ENCODE data around the gene SPATA45.

Gene SPATA45

GRCh38 chr1:212857992-212858460, 10.6 kb upstream of the SPATA45 start, which contains the start of gene FLVCR1 (continued):
- TF ChIP-seq KLF17 (tag by site-specific recombination; IDR thresholded peaks at IDR 0.05) = peak; percentile 39; the same call in 1 of the 2 replicates
- TF ChIP-seq ZNF670 (tag by site-specific recombination; IDR thresholded peaks at IDR 0.05; ENCODE audit: low read depth) = no peak
- no peak for TF ChIP-seq ZNF26 (tag by site-specific recombination; IDR thresholded peaks at IDR 0.05)
- TF ChIP-seq ZNF624 (tag by site-specific recombination; IDR thresholded peaks at IDR 0.05) = no peak
- TF ChIP-seq ZNF148 (tag by site-specific recombination; IDR thresholded peaks at IDR 0.05; ENCODE audit: borderline replicate concordance) = no peak
- no peak for TF ChIP-seq KLF1 (tag by site-specific recombination; IDR thresholded peaks at IDR 0.05)
- TF ChIP-seq ZNF423 (tag by site-specific recombination; IDR thresholded peaks at IDR 0.05) = no peak
- no peak for TF ChIP-seq ZNF837 (tag by site-specific recombination; IDR thresholded peaks at IDR 0.05)
- no peak for TF ChIP-seq GFI1B (tag by site-specific recombination; IDR thresholded peaks at IDR 0.05)
- TF ChIP-seq ZNF548 (tag by site-specific recombination; IDR thresholded peaks at IDR 0.05) = no peak
- TF ChIP-seq ZNF600 (tag by site-specific recombination; IDR thresholded peaks at IDR 0.05) = no peak
- peak; percentile 55; the same call in 1 of the 2 replicates for TF ChIP-seq ZNF501 (tag by site-specific recombination; IDR thresholded peaks at IDR 0.05)

- ChIA-PET POLR2A (interaction anchor here (0.7 kb wide), 2 partner anchors 50 to 66 kb away, joined by 5 read pairs; no protein-coding TSS in a partner anchor), CTCF (no interaction called here)
- TF ChIP-seq ZNF529 (tag by site-specific recombination; IDR thresholded peaks at IDR 0.05; ENCODE audit: insufficient replicate concordance) (no peak), ZNF280D (tag by site-specific recombination; IDR thresholded peaks at IDR 0.05) (no peak), ZNF426 (tag by site-specific recombination; IDR thresholded peaks at IDR 0.05) (no peak), ZBTB6 (tag by site-specific recombination; IDR thresholded peaks at IDR 0.05) (peak; percentile 62; the same call in 1 of the 2 replicates)
- Histone ChIP-seq H3K9me3 (ENCODE audit: control insufficient read depth, insufficient read depth, low read depth, low read length) (no peaks in the 10 kb centered on the region), H3K27ac (ENCODE audit: extremely low read depth, low read depth, low read length) (no peak overlapping the region), H3K36me3 (ENCODE audit: control insufficient read depth in 2 of 2, insufficient read depth in 1 of 2, low read length in 2 of 2) (peaks cover 0 to 9% of the 10 kb centered on the region in 2 experiments; a peak in 2 of 3 replicates), H3K4me3 (ENCODE audit: low read depth, low read length) (no peak overlapping the region; the same call in 1 of the 2 replicates), H3K4me1 (ENCODE audit: control insufficient read depth, insufficient read depth, low read length) (peaks cover 5% of the 10 kb centered on the region; the same call in 1 of the 2 replicates)
These were observed 9.3 kb upstream of the SPATA45 start for GRCh38 chr1:212856755-212857154.
